GM18868 (cell line): ENCODE measurements around the gene ZDHHC17.
A peak's percentile ranks its signal among the peaks of the same experiment; 100 is the strongest.
"Not testable (repeated sequence)": the region's sequence is repeated elsewhere in the genome, so short reads cannot be mapped to it uniquely, and the experiment has no call there.

Source experiments
- ATAC-seq: cut with Tn5 transposase; IDR thresholded peaks from one replicate; pipeline ENCODE4 v1.9.1; 2021; ENCODE audit warnings: mild to moderate bottlenecking, moderate library complexity; ENCODE audit not compliant: unreplicated experiment

The ZDHHC17 gene, protein sequence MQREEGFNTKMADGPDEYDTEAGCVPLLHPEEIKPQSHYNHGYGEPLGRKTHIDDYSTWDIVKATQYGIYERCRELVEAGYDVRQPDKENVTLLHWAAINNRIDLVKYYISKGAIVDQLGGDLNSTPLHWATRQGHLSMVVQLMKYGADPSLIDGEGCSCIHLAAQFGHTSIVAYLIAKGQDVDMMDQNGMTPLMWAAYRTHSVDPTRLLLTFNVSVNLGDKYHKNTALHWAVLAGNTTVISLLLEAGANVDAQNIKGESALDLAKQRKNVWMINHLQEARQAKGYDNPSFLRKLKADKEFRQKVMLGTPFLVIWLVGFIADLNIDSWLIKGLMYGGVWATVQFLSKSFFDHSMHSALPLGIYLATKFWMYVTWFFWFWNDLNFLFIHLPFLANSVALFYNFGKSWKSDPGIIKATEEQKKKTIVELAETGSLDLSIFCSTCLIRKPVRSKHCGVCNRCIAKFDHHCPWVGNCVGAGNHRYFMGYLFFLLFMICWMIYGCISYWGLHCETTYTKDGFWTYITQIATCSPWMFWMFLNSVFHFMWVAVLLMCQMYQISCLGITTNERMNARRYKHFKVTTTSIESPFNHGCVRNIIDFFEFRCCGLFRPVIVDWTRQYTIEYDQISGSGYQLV

DNA sequence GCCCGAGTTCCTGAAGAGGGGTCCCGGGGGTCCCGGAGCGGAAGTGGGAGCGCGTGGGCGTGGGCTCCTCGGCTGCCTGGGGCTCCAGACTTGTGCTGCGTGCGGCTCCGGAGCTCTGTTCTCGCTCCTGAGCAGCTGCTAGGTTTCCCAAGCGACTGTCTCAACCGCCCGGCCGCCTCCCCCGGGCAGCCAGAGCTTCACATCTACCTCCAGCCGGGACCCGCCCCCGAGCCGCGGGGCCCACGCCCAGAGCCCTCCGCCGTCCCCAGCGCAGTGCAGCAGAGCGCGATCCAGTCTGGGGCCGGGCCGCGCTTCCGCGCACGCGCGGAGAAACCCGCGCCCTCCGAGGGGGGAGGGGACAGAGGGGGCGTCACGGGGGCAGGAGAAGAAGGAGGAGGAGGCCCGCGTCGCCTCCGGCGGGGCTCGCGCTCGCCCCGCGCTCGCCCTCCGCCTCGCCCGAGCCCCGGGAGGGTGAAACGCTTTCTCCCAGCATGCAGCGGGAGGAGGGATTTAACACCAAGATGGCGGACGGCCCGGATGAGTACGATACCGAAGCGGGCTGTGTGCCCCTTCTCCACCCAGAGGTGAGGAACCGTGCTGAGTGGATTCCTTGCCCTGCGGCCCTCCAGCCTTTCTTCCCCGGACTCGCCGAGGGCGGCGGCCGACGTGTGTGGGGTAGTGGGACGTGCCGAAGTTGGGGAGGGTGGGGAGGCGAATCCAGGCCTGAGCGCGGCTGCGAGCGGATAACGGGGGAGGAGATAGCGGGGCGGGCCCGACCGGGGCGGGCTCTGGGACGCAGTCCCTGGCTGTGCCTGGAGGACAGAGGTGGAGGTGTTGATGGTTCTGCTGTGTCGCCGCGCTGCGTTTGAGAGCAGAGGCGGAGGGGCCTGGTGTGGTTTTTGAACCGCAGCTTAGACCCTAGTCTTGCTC is at the start of gene ZDHHC17:
TSS of gene ZDHHC17 (plus strand) at position 370 of the 930 bp plus-strand sequence. CDS start at position 492, 122 bp downstream.
- ATAC-seq: peak; percentile 90

- ATAC-seq: no peak
These were observed 49.5 kb upstream of the ZDHHC17 start for GRCh38 chr12:76714415-76714814.

- no peak for ATAC-seq
These were observed 49.1 kb upstream of the ZDHHC17 start for GRCh38 chr12:76714861-76715260.

DNA sequence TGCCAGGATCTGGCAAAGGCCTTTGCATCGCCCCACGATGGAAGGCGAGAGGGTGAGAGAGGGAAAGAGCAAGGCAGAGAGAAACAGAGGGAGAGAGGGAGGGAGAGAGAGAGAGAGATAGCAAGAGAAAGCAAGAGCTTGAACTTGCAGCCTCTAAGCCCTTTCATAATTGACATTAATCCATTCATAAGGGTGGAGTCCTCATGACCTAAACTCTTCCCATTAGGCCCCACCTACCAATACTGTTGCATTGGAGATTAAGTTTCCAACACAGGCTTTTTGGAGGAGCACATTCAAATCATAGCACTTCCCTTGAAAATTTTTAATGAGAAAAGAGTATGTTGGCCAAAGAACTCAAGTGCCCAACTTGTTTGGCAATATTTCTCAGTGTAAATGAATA is 48.6 kb upstream of the ZDHHC17 start:
- no peak for ATAC-seq

DNA sequence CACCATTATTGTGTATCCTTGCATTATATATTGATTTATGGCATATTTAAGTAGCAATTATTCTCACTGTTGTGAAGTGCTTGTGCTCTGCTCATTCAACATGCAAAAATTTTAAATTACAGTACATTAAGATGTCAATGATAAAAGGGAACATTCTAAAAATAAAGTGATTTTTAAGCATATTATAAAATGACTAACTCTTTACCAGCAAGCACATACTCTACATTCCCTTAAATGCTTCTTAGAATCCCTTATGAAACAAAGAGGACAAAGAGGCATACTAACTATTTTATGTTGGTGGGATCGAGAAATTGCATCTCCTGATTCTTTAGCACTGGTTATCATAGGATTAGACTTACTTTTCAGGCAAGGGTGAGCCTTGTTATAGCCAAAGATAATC is 46.6 kb upstream of the ZDHHC17 start:
- no peak for ATAC-seq

GRCh38 chr12:76719171-76720041 is 44.5 kb upstream of the ZDHHC17 start:
- no peak for ATAC-seq

GRCh38 chr12:76720068-76720467 is 43.8 kb upstream of the ZDHHC17 start:
- ATAC-seq: no peak

- ATAC-seq: no peak
These were observed 37.3 kb upstream of the ZDHHC17 start for GRCh38 chr12:76726626-76727025.

DNA sequence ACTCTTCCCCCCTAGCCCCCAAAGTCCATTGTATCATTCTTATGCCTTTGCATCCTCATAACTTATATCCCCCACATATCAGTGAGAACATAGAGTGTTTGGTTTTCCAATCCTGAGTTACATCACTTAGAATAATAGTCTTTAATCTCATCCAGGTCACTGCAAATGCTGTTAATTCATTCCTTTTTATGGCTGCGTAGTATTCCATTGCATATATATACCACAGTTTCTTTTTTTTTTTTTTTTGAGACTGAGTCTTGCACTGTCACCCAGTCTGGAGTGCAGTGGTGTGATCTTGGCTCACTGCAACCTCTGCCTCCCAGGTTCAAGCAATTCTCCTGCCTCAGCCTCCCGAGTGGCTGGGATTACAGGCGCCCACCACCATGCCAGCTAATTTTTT is 31.7 kb upstream of the ZDHHC17 start:
- ATAC-seq: not testable (repeated sequence)

DNA sequence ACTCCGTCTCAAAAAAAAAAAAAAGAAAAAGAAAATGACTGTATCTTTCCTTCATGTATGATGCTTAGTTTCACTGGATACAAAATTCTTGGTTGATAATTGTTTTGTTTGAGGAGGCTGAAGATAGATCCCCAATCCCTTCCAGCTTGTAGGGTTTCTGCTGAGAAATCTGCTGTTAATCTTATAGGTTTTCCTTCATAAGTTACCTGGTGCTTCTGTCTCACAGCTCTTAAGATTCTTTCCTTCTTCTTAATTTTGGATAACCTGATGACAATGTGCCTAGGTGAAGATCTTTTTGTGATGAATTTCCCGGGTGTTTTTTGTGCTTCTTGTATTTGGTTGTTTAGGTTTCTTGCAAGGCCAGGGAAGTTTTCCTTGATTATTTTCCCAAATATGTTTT is 26.2 kb upstream of the ZDHHC17 start:
- ATAC-seq: not testable (repeated sequence)

DNA sequence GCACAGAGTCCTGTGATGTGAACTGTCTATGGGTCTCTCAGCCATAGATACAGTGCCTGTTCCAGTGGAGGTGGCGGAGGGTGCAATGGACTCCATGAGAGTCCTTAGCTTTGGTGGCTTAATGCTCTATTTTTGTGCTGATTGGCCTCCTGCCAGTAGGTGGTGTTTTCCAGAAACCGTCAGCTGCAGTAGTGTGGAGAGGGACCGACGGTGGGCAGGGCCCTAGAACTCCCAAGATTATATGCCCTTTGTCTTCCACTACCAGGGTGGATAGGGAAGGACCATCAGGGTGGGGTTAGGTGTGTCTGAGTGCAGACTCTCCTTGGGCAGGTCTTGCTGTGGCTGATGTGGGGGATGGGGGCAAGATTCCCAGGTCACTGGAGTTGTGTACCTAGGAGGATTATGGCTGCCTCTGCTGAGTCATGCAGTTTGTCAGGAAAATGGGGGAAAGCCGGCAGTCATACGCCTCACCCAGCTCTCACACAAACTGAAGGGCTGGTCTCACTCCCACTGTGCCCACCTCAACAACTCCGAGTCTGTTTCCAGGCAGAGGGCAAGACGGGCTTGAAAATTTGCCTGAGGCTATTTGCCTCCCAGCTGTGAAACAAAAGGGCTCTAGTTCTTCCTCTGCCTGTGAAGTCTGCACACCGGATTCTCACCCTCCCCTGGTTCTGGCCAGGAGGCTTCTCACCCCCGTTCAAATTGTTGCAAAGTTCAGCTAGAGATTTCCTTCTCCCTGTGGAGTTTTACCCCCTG is 24.9 kb upstream of the ZDHHC17 start:
- no peak for ATAC-seq

DNA sequence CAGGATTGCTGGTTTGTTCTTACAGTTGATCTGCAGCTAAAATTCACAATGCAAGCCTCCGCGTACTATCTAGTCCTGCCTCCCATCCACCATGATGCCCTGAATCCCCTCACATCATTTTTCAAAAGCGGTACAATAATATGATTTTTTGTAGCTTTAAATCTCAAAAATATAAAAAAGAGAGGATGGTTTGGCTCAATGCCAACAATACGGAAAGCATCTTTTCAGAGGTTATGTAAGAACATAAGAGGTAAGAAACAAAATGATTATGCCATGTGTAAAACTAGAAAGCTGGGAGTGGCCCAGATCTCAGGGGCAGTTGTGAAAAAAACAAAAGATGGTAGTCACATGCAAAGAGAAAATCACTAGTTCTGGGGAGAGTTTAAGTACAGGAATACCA is 24.0 kb upstream of the ZDHHC17 start:
- no peak for ATAC-seq

DNA sequence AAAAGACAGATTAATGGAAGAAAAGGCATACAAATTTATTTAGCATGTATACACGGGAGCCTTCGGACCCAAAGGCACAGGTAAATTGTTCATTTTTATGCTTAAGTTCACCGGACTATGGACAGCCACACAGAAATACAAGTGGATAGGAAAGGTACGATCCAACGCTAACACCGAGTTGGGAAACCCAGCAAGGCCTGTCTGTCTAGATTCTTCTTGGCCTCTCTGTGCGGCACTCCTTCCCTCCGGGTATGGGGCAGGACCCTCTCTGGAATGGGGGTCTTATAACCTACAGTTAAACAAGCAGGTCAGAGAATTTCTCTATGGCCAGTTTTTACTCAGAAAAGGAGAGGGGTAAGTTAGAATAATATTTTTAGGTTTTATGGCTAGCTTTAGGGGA is 23.4 kb upstream of the ZDHHC17 start:
- no peak for ATAC-seq

- ATAC-seq: no peak
These were observed 18.6 kb upstream of the ZDHHC17 start for GRCh38 chr12:76745343-76745742.

DNA sequence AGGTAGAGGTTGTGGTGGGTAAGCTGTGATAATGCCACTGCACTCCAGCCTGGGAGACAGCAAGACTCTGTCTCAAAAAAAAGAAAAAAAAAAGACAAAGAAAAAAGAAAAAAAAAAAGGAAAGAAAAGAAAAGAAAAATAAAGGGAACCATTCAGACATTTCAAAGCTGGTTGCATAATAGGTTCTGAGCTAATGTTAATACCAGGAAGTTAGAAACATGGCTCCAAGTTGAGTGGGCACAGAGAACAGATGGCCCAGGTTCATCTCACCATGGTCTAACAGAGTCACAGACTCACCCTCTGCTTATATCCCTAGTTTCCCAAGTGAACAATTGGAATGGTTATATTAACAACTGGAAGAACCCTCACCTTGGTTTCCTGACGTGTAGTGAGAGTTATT is 17.4 kb upstream of the ZDHHC17 start:
- ATAC-seq: no peak

GRCh38 chr12:76747245-76747644 is 16.7 kb upstream of the ZDHHC17 start:
- ATAC-seq: no peak

GRCh38 chr12:76755829-76756379 is 8.0 kb upstream of the ZDHHC17 start:
- ATAC-seq: no peak

DNA sequence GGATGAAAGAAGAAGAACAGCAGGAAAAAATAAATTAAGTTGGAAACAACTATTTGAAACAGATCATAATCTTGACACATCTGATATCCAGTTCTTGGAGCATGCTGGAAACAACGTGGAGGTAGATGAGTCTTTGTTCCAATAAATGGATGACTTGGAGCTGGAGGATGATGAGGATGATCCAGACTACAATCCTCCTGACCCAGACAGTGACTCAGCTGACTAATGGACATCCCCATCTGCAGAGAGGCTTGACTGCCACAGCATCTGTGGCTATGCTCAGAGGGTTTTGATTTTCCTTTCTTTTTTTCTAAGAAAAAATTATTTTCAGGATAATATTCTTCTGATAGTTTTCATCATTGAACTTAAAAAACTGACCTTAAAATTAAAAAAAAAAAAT is 6.2 kb upstream of the ZDHHC17 start:
- ATAC-seq: no peak

- ATAC-seq: no peak
These were observed 1.3 kb upstream of the ZDHHC17 start for GRCh38 chr12:76762601-76762980.
